ENCODE results near the gene BTBD16. TPM values are rescaled to one million over a fixed set of nuclear protein-coding genes. Genes with fewer than 3 reads are reported as not detected.
A peak's percentile ranks its signal among the peaks of the same experiment; 100 is the strongest.

The BTBD16 gene
- total RNA-seq, 2 experiments from 2014 or later = 0.06 TPM; not detected in 1

GRCh38 chr10:122264931-122265330 is 6.2 kb upstream of the BTBD16 start:
- H3K79me2 ChIP-seq (ENCODE audit: insufficient read depth, low read depth, low read length) = no peaks in the 10 kb centered on the region
- no peak overlapping the region for H3K27ac ChIP-seq (ENCODE audit: low read depth, low read length, poor library complexity, severe bottlenecking)
- intact Hi-C loops (cut with micrococcal nuclease; ENCODE audit: unreplicated experiment) = loop anchor here (10.0 kb wide), 1 partner anchor 440 kb away; no protein-coding TSS in a partner anchor
- DNase-seq (ENCODE audit: low spot score) = no peak
- no peak overlapping the region for H3K4me3 ChIP-seq (ENCODE audit: low read depth, low read length, poor library complexity, severe bottlenecking)
- no peaks in the 10 kb centered on the region for H3K4me1 ChIP-seq (ENCODE audit: insufficient read depth, low read length, poor library complexity, severe bottlenecking)
- ChIA-PET CTCF (ENCODE audit: unreplicated experiment) (no interaction called here), POLR2A (no interaction called here)
- H3K9me2 ChIP-seq (ENCODE audit: insufficient read depth, low read length) = no peaks in the 10 kb centered on the region
- H2AFZ ChIP-seq (ENCODE audit: low read length) = no peak overlapping the region
- H3K36me3 ChIP-seq (ENCODE audit: insufficient read depth, low read length) = no peaks in the 10 kb centered on the region
- H3K4me2 ChIP-seq (ENCODE audit: low read length) = no peak overlapping the region
- H4K20me1 ChIP-seq (ENCODE audit: insufficient read depth, low read length) = no peaks in the 10 kb centered on the region
- H3K9me3 ChIP-seq (ENCODE audit: low read length) = no peaks in the 10 kb centered on the region; the same call in 1 of the 2 replicates
- no TSS peak for BruUV-seq (replicated peaks)
- TF ChIP-seq EZH2phosphoT487 (IDR thresholded peaks at IDR 0.05; ENCODE audit: borderline replicate concordance, low read depth, low read length) = no peak
- TF ChIP-seq CTCF (conservative IDR thresholded peaks at IDR 0.05; ENCODE audit: low read length) = no peak

DNA sequence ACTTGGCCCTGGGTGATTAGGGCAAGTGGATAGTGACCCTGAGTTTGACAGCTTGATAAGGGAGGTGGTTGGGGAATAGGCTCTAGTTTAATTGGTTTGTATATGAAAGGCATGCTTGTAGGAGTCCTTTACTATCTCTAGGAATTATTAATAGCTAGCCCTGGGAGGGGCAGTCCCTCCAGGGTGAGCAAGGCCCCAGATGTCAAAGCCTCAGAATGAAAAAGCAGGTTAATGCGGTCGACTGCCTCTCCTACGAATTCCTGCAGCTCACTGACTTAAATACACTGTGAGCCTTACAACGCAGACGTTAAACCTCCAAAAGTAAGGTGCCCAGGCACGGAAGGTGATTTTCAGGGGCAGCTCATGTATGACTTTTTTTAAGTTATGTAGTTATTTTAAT is 5.2 kb upstream of the BTBD16 start:
- no TSS peak for BruUV-seq (replicated peaks)
- Histone ChIP-seq H3K36me3 (ENCODE audit: insufficient read depth, low read length) (no peaks in the 10 kb centered on the region), H3K9me2 (ENCODE audit: insufficient read depth, low read length) (no peaks in the 10 kb centered on the region), H3K79me2 (ENCODE audit: insufficient read depth, low read depth, low read length) (no peaks in the 10 kb centered on the region), H3K27ac (ENCODE audit: low read depth, low read length, poor library complexity, severe bottlenecking) (no peak overlapping the region), H3K4me3 (ENCODE audit: low read depth, low read length, poor library complexity, severe bottlenecking) (no peak overlapping the region), H3K4me2 (ENCODE audit: low read length) (no peak overlapping the region), H2AFZ (ENCODE audit: low read length) (no peak overlapping the region), H3K4me1 (ENCODE audit: insufficient read depth, low read length, poor library complexity, severe bottlenecking) (no peaks in the 10 kb centered on the region), H3K9me3 (ENCODE audit: low read length) (no peaks in the 10 kb centered on the region; the same call in 1 of the 2 replicates), H4K20me1 (ENCODE audit: insufficient read depth, low read length) (no peaks in the 10 kb centered on the region)
- intact Hi-C loops (cut with micrococcal nuclease; ENCODE audit: unreplicated experiment) = loop anchor here (10.0 kb wide), 1 partner anchor 439 kb away; no protein-coding TSS in a partner anchor
- ChIA-PET POLR2A (no interaction called here), CTCF (ENCODE audit: unreplicated experiment) (no interaction called here)
- TF ChIP-seq EZH2phosphoT487 (IDR thresholded peaks at IDR 0.05; ENCODE audit: borderline replicate concordance, low read depth, low read length) = no peak
- no peak for TF ChIP-seq CTCF (conservative IDR thresholded peaks at IDR 0.05; ENCODE audit: low read length)
- no peak for DNase-seq (ENCODE audit: low spot score)

DNA sequence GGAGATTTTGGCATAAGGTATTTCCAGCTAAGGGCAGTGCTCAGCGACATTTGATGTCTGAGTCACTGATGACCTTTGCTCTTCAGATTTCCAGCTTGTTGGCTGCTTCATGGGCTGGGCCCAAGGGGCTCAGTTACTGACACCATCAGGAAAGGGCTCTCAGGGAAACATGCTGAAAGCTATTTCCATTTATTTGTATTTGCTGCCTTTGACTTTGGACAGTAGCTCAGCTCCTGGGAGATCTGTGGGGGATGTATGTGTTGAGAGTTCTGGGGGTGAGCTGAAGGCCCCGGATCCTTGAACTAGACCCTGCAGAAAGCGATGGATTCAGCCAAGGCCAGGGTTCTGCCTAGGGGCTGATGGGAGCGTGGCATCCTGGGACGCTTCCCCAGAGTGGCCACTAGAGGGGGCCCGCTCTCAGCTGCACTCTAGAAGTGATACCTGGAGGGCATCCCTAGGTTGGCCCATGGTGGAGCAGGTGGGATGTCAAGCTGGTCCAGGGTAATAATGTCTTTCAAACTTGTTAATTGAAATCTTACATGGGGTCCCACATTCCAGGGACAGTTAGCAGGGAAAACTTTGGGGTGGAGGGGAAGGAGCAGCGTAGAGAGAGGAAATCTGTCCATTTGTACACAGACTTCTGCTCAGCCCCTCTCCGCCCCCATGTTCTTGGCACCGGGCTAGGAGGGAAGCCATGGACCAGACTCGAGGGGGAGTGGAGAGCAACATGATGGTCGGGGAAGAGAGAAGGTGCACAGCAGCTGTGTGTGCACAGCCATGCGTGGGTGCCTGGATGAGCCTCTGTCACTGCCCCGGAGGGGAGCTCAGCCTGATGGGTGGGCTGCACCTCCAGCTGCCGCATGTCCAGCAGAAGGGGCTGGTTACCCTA is 3.0 kb upstream of the BTBD16 start:
- CTCF ChIA-PET (ENCODE audit: unreplicated experiment) = interaction anchor here (0.5 to 0.6 kb wide), 3 partner anchors 65 to 881 kb away, joined by 3 to 4 read pairs (median 3); no protein-coding TSS in a partner anchor
- no TSS peak for BruUV-seq (replicated peaks)
- no peak overlapping the region for H3K4me2 ChIP-seq (ENCODE audit: low read length)
- peak; percentile 92 for TF ChIP-seq CTCF (conservative IDR thresholded peaks at IDR 0.05; ENCODE audit: low read length)
- no peak for TF ChIP-seq EZH2phosphoT487 (IDR thresholded peaks at IDR 0.05; ENCODE audit: borderline replicate concordance, low read depth, low read length)
- no peak overlapping the region for H3K4me3 ChIP-seq (ENCODE audit: low read depth, low read length, poor library complexity, severe bottlenecking)
- no peaks in the 10 kb centered on the region for H4K20me1 ChIP-seq (ENCODE audit: insufficient read depth, low read length)
- no peaks in the 10 kb centered on the region for H3K36me3 ChIP-seq (ENCODE audit: insufficient read depth, low read length)
- no peak overlapping the region for H2AFZ ChIP-seq (ENCODE audit: low read length)
- intact Hi-C loops (cut with micrococcal nuclease; ENCODE audit: unreplicated experiment) = loop anchor here (10.0 kb wide), 1 partner anchor 437 kb away; no protein-coding TSS in a partner anchor
- no peaks in the 10 kb centered on the region for H3K9me3 ChIP-seq (ENCODE audit: low read length)
- DNase-seq (ENCODE audit: low spot score) = peak; percentile 56
- POLR2A ChIA-PET = interaction anchor here (0.6 kb wide), 1 partner anchor 234 kb away, joined by 6 read pairs; no protein-coding TSS in a partner anchor
- H3K4me1 ChIP-seq (ENCODE audit: insufficient read depth, low read length, poor library complexity, severe bottlenecking) = no peaks in the 10 kb centered on the region
- H3K79me2 ChIP-seq (ENCODE audit: insufficient read depth, low read depth, low read length) = no peaks in the 10 kb centered on the region
- H3K9me2 ChIP-seq (ENCODE audit: insufficient read depth, low read length) = no peaks in the 10 kb centered on the region
- H3K27ac ChIP-seq (ENCODE audit: low read depth, low read length, poor library complexity, severe bottlenecking) = no peak overlapping the region
